ENCODE measurements around the gene NRDE2.
"Not testable (repeated sequence)": the region's sequence is repeated elsewhere in the genome, so short reads cannot be mapped to it uniquely, and the experiment has no call there.

Gene NRDE2

DNA sequence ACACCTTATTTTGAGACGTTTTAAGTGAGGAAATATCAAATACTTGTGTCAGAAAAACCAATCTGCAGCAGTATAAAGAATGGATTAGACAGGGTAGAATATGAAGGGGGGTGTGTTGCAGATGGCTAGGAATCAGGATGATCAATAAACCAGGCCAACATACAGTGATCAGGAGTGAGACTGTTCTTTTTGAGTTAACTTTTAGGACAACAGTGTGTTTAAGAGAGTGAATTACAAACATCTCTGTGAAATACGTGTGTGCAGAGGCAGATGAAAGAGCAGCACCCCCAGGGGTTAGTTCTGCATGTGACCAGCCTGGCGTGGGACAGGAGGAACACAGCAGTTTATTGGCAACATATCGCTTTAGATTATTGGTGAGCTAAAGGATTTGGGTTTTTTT lies 10.6 kb upstream of the NRDE2 start:
- TF ChIP-seq CTCF (conservative IDR thresholded peaks at IDR 0.05; ENCODE audit: low read length), result no peak
- no peak for DNase-seq (ENCODE audit: low read depth)
- H3K4me3 ChIP-seq (ENCODE audit: low read length), result no peak overlapping the region

DNA sequence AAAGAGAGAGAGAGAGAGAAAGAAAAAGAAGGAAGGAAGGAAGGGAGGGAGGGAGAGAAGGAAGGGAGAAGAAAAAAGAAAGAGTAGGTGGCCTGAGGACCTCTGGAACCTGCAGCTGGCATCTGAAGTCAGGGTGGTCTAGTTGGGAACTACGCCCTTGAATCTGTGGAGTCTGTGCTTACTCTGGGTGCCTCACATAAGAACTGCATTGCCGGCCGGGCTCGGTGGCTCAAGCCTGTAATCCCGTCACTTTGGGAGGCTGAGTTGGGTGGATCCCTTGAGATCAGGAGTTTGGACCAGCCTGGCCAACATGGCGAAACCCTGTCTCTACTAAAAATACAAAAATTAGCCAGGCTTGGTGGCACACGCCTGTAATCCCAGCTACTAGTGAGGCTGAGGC lies 10.0 kb upstream of the NRDE2 start:
- no peak for TF ChIP-seq CTCF (conservative IDR thresholded peaks at IDR 0.05; ENCODE audit: low read length)
- DNase-seq (ENCODE audit: low read depth), result no peak
- H3K4me3 ChIP-seq (ENCODE audit: low read length), result no peak overlapping the region

DNA sequence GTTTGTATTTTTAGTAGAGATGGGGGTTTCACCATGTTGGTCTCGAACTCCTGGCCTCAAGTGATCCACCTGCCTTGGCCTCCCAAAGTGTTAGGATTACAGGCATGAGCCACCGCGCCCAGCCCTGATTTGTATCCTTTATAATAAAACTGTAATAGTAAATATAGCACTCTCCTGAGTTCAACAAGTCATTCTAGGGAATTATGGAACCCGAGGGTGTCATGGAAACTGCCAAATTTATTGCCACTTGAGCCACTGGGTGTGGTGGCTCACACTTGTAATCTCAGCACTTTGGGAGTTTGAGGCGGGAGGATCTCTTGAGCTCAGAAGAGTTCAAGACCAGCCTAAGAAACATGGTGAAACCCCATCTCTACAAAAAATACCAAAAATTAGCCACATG lies 9.5 kb upstream of the NRDE2 start:
- not testable (repeated sequence) for DNase-seq (ENCODE audit: low read depth); H3K4me3 ChIP-seq (ENCODE audit: low read length)

DNA sequence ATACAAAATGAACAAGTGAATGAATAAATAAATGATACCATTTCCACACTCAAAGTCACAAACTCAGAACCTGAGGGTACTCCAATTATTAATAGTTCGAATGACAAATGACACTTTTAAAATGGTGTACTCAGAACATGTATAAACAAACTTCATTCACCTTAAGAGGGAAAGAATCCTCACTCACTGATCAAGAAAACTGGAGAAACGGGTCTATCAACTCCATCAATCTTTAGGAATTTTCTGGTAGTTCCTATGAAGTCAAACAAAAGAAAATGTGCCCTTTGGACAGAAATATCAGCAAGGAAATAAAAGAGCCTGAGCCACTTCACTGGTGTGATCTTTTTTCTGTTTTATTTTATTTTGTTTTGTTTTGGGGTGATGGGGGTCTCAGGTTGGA lies 5.2 kb upstream of the NRDE2 start:
- no peak for DNase-seq (ENCODE audit: low read depth)

DNA sequence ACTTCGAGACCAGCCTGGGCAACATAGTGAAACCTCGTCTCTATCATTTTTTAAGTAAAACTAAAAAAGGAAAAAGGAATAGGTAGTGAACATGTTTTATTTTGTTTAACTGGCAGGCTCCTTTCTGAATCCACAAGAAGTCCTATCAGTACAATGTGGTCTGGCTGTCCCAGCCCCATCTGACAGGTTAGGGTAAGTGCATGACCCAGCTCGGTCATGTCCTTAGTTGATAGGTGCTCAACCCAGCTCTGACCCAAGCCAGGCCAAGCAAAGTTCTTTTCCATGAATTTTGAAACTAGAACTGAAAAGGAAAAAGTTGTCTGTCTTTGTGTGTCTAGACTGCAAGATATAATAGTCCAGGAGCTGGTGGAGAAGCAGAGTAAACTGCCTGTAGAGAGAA lies 4.7 kb upstream of the NRDE2 start:
- no peak overlapping the region for H3K4me3 ChIP-seq (ENCODE audit: low read length)
- TF ChIP-seq CTCF (conservative IDR thresholded peaks at IDR 0.05; ENCODE audit: low read length), result no peak
- no peak for DNase-seq (ENCODE audit: low read depth)

More for the DNA sequence above, 5.2 kb upstream of the NRDE2 start:
- no peak overlapping the region for H3K4me3 ChIP-seq (ENCODE audit: low read length)
- TF ChIP-seq CTCF (conservative IDR thresholded peaks at IDR 0.05; ENCODE audit: low read length), result no peak

GRCh38 chr14:90332271-90332584 lies 487 bp upstream of the NRDE2 start:
- no peak for DNase-seq (ENCODE audit: low read depth)
- peak overlapping the region; percentile 49 for H3K4me3 ChIP-seq (ENCODE audit: low read length)
- no peak for TF ChIP-seq CTCF (conservative IDR thresholded peaks at IDR 0.05; ENCODE audit: low read length)

- TF ChIP-seq CTCF (conservative IDR thresholded peaks at IDR 0.05; ENCODE audit: low read length), result no peak
- peak overlapping the region; percentile 75 for H3K4me3 ChIP-seq (ENCODE audit: low read length)
These were observed 1.2 kb downstream of the NRDE2 start for GRCh38 chr14:90330203-90331196.

More at GRCh38 chr14:90330203-90331196, 1.2 kb downstream of the NRDE2 start:
- no peak for DNase-seq (ENCODE audit: low read depth)

Measured in AG10803 (cell line).